Muscle of arm (tissue), 12 donors: Measurements from ENCODE around the gene ABHD2. TPM values are rescaled to one million over a fixed set of nuclear protein-coding genes. Genes with fewer than 3 reads are reported as not detected.

Experiments used
- DNase-seq: peaks from one replicate; pipeline ENCODE4 v3.0.0-alpha.2; 2013
- polyA plus RNA-seq, 12 donors: library from polyadenylated mRNA; unstranded; fragments of 120-200 nt; gene quantifications; one replicate each; pipeline ENCODE4 v1.2.1, GENCODE V29; 2013; ENCODE audit not compliant: insufficient read length in 12 of 12

The ABHD2 gene
- polyA plus RNA-seq, 12 donors, result 17.1 to 28.5 (median 23.2) TPM; not detected in 1

GRCh38 chr15:89163271-89164055 lies 75.2 kb downstream of the ABHD2 start:
- DNase-seq, result no peak

- peak; percentile 81 for DNase-seq
Measured at GRCh38 chr15:89164712-89165211, 76.5 kb downstream of the ABHD2 start.

- no peak for DNase-seq
Measured at GRCh38 chr15:89165677-89166076, 77.4 kb downstream of the ABHD2 start.

GRCh38 chr15:89167267-89168176 lies 79.3 kb downstream of the ABHD2 start:
- DNase-seq, result no peak

- no peak for DNase-seq
Measured at GRCh38 chr15:89168316-89168833, 80.1 kb downstream of the ABHD2 start.

- DNase-seq, result no peak
Measured at GRCh38 chr15:89170364-89170763, 82.1 kb downstream of the ABHD2 start.

- DNase-seq, result no peak
Measured at GRCh38 chr15:89171136-89172072, 83.1 kb downstream of the ABHD2 start.

- DNase-seq, result no peak
Measured at GRCh38 chr15:89172921-89173320, 84.7 kb downstream of the ABHD2 start.

GRCh38 chr15:89174476-89174875 lies 86.2 kb downstream of the ABHD2 start:
- DNase-seq, result no peak

- DNase-seq, result no peak
Measured at GRCh38 chr15:89175617-89176191, 87.4 kb downstream of the ABHD2 start.

GRCh38 chr15:89177116-89177515 lies 88.9 kb downstream of the ABHD2 start:
- no peak for DNase-seq

- DNase-seq, result peak; percentile 87
Measured at GRCh38 chr15:89177633-89178306, 89.5 kb downstream of the ABHD2 start.

GRCh38 chr15:89178307-89178977 lies 90.2 kb downstream of the ABHD2 start:
- no peak for DNase-seq

- no peak for DNase-seq
Measured at GRCh38 chr15:89179966-89180875, 92.0 kb downstream of the ABHD2 start.

- DNase-seq, result no peak
Measured at GRCh38 chr15:89184357-89184756, 96.1 kb downstream of the ABHD2 start.

GRCh38 chr15:89184886-89185526 lies 96.8 kb downstream of the ABHD2 start:
- DNase-seq, result no peak

- no peak for DNase-seq
Measured at GRCh38 chr15:89186803-89187202, 98.5 kb downstream of the ABHD2 start.
